MG63 (cell line): ENCODE data around the gene MOGAT2. TPM values are rescaled to one million over a fixed set of nuclear protein-coding genes. Genes with fewer than 3 reads are reported as not detected.
"Not testable (repeated sequence)": the region's sequence is repeated elsewhere in the genome, so short reads cannot be mapped to it uniquely, and the experiment has no call there.

Experiments used
- DNase-seq: peaks from one replicate; pipeline ENCODE4 v3.0.0-alpha.2; 2020
- H3K27me3 ChIP-seq: fragments of 250-450 bp; sonication (Bioruptor Pico); 2 replicates; pipeline ENCODE4 v1.5.1; 2020; ENCODE audit warnings: mild to moderate bottlenecking, moderate library complexity
- H3K36me3 ChIP-seq: fragments of 250-450 bp; sonication (Bioruptor Pico); 2 replicates; pipeline ENCODE4 v1.5.1; 2020; ENCODE audit warnings: mild to moderate bottlenecking, moderate library complexity
- H3K4me3 ChIP-seq: fragments of 250-450 bp; sonication (Bioruptor Pico); 2 replicates; pipeline ENCODE4 v1.5.1; 2020; ENCODE audit warnings: mild to moderate bottlenecking, moderate library complexity
- H3K9me3 ChIP-seq: fragments of 250-450 bp; sonication (Bioruptor Pico); 2 replicates; pipeline ENCODE4 v1.5.1; 2020; ENCODE audit warnings: mild to moderate bottlenecking, moderate library complexity
- total RNA-seq: library from RNA; depleted of rRNA; stranded (reverse); fragments of >200 nt; shearing (Covaris generic); gene quantifications from 2 replicates; pipeline ENCODE4 v1.2.3, GENCODE V29; 2014; ENCODE audit warnings: low replicate concordance; rRNA removed

MOGAT2 gene
- total RNA-seq, result not detected in 2 replicates

- no peaks in the 10 kb centered on the region for H3K27me3 ChIP-seq
- H3K9me3 ChIP-seq, result no peaks in the 10 kb centered on the region
- H3K4me3 ChIP-seq, result no peak within 1 kb of the TSS
- no peaks in the 10 kb centered on the region for H3K36me3 ChIP-seq
- DNase-seq, result no peak
Observed at GRCh38 chr11:75717608-75718418, at the start of gene MOGAT2. Gene MOGAT2 (plus strand): TSS chr11:75717838. CDS start chr11:75717889, 51 bp downstream.

- Histone ChIP-seq H3K36me3 (no peaks in the 10 kb centered on the region), H3K4me3 (peak within 1 kb of the TSS; percentile 15; the same call in 1 of the 2 replicates), H3K27me3 (peaks cover 46% of the 10 kb centered on the region), H3K9me3 (no peaks in the 10 kb centered on the region)
- no peak for DNase-seq
Observed at GRCh38 chr11:75668451-75669297, 49.0 kb upstream of the MOGAT2 start, which contains the start of gene MAP6. Gene MAP6 (minus strand): TSS chr11:75669038. CDS start chr11:75668369, 669 bp downstream.

GRCh38 chr11:75673977-75674582, 43.6 kb upstream of the MOGAT2 start:
- peak; percentile 46 for DNase-seq
- Histone ChIP-seq H3K27me3 (peaks cover 40% of the 10 kb centered on the region), H3K4me3 (no peak overlapping the region), H3K36me3 (no peaks in the 10 kb centered on the region), H3K9me3 (peaks cover 7% of the 10 kb centered on the region)

- Histone ChIP-seq H3K4me3 (no peak overlapping the region), H3K27me3 (peaks cover 45% of the 10 kb centered on the region), H3K9me3 (peaks cover 9% of the 10 kb centered on the region), H3K36me3 (no peaks in the 10 kb centered on the region)
- no peak for DNase-seq
Observed at GRCh38 chr11:75677275-75677674, 40.4 kb upstream of the MOGAT2 start.

GRCh38 chr11:75677909-75678308, 39.7 kb upstream of the MOGAT2 start:
- H3K9me3 ChIP-seq, result peaks cover 12% of the 10 kb centered on the region
- no peak for DNase-seq
- peaks cover 47% of the 10 kb centered on the region for H3K27me3 ChIP-seq
- no peaks in the 10 kb centered on the region for H3K36me3 ChIP-seq
- no peak overlapping the region for H3K4me3 ChIP-seq

GRCh38 chr11:75678620-75679259, 38.9 kb upstream of the MOGAT2 start:
- H3K27me3 ChIP-seq, result peaks cover 53% of the 10 kb centered on the region
- H3K36me3 ChIP-seq, result no peaks in the 10 kb centered on the region
- no peak overlapping the region for H3K4me3 ChIP-seq
- peaks cover 13% of the 10 kb centered on the region for H3K9me3 ChIP-seq
- DNase-seq, result no peak

GRCh38 chr11:75679566-75679965, 38.1 kb upstream of the MOGAT2 start:
- Histone ChIP-seq H3K27me3 (peaks cover 56% of the 10 kb centered on the region), H3K9me3 (peaks cover 6% of the 10 kb centered on the region), H3K4me3 (no peak overlapping the region), H3K36me3 (no peaks in the 10 kb centered on the region)
- DNase-seq, result no peak

- Histone ChIP-seq H3K27me3 (peaks cover 49% of the 10 kb centered on the region), H3K9me3 (peaks cover 17% of the 10 kb centered on the region)
- not testable (repeated sequence) for H3K36me3 ChIP-seq, H3K4me3 ChIP-seq, DNase-seq
Observed at GRCh38 chr11:75683856-75684255, 33.8 kb upstream of the MOGAT2 start.

GRCh38 chr11:75689863-75690609, 27.6 kb upstream of the MOGAT2 start:
- peaks cover 14% of the 10 kb centered on the region for H3K9me3 ChIP-seq
- no peak for DNase-seq
- no peaks in the 10 kb centered on the region for H3K36me3 ChIP-seq
- peaks cover 26% of the 10 kb centered on the region for H3K27me3 ChIP-seq
- no peak overlapping the region for H3K4me3 ChIP-seq

- Histone ChIP-seq H3K36me3 (no peaks in the 10 kb centered on the region), H3K27me3 (peaks cover 28% of the 10 kb centered on the region), H3K9me3 (peaks cover 4% of the 10 kb centered on the region), H3K4me3 (no peak overlapping the region)
- DNase-seq, result no peak
Observed at GRCh38 chr11:75691804-75692203, 25.8 kb upstream of the MOGAT2 start.

- H3K36me3 ChIP-seq, result no peaks in the 10 kb centered on the region
- H3K9me3 ChIP-seq, result peaks cover 4% of the 10 kb centered on the region
- no peak overlapping the region for H3K4me3 ChIP-seq
- peaks cover 16% of the 10 kb centered on the region for H3K27me3 ChIP-seq
- no peak for DNase-seq
Observed at GRCh38 chr11:75697906-75698581, 19.6 kb upstream of the MOGAT2 start.

- H3K36me3 ChIP-seq, result no peaks in the 10 kb centered on the region
- no peaks in the 10 kb centered on the region for H3K27me3 ChIP-seq
- no peak for DNase-seq
- H3K9me3 ChIP-seq, result no peaks in the 10 kb centered on the region
- H3K4me3 ChIP-seq, result no peak overlapping the region
Observed at GRCh38 chr11:75700940-75701339, 16.7 kb upstream of the MOGAT2 start.

- DNase-seq, result no peak
- no peaks in the 10 kb centered on the region for H3K9me3 ChIP-seq
- H3K36me3 ChIP-seq, result no peaks in the 10 kb centered on the region
- H3K4me3 ChIP-seq, result no peak overlapping the region
- no peaks in the 10 kb centered on the region for H3K27me3 ChIP-seq
Observed at GRCh38 chr11:75703695-75704237, 13.9 kb upstream of the MOGAT2 start.

- no peak for DNase-seq
- no peaks in the 10 kb centered on the region for H3K36me3 ChIP-seq
- H3K27me3 ChIP-seq, result peaks cover 5% of the 10 kb centered on the region; the same call in 1 of the 2 replicates
- no peak overlapping the region for H3K4me3 ChIP-seq
- no peaks in the 10 kb centered on the region for H3K9me3 ChIP-seq
Observed at GRCh38 chr11:75705541-75705940, 12.1 kb upstream of the MOGAT2 start.

GRCh38 chr11:75706260-75706729, 11.3 kb upstream of the MOGAT2 start:
- peak; percentile 74 for DNase-seq
- Histone ChIP-seq H3K27me3 (peaks cover 5% of the 10 kb centered on the region; the same call in 1 of the 2 replicates), H3K36me3 (no peaks in the 10 kb centered on the region), H3K9me3 (no peaks in the 10 kb centered on the region), H3K4me3 (no peak overlapping the region)
